GM21786 (cell line): ENCODE results near the gene TTLL1.

ENCODE experiments used
- ATAC-seq: cut with Tn5 transposase; IDR thresholded peaks from one replicate; pipeline ENCODE4 v1.9.1; 2021; ENCODE audit not compliant: unreplicated experiment

Gene TTLL1

GRCh38 chr22:42994917-42995562 is 94.2 kb downstream of the TTLL1 start:
- ATAC-seq: no peak

GRCh38 chr22:42994276-42994916 is 94.8 kb downstream of the TTLL1 start:
- ATAC-seq: no peak

- ATAC-seq: no peak
These were observed 95.4 kb downstream of the TTLL1 start for GRCh38 chr22:42993651-42994275.

- ATAC-seq: no peak
These were observed 96.2 kb downstream of the TTLL1 start for GRCh38 chr22:42992886-42993479.

GRCh38 chr22:42992092-42992491 is 97.1 kb downstream of the TTLL1 start:
- no peak for ATAC-seq

- ATAC-seq: no peak
These were observed 98.1 kb downstream of the TTLL1 start for GRCh38 chr22:42991010-42991651.

- no peak for ATAC-seq
These were observed 98.9 kb downstream of the TTLL1 start for GRCh38 chr22:42990131-42990838.
